IMR-90 (cell line): Measurements from ENCODE around the gene TBRG4.

Experiments used
- CEBPB ChIP-seq: IDR thresholded peaks from 2 replicates; pipeline ENCODE4 v1.6.1; 2012; ENCODE audit warnings: low read depth, low read length, improper control_type of control experiment
- CTCF ChIP-seq: conservative IDR thresholded peaks from 2 replicates; pipeline ENCODE4 v1.5.1; 2012; ENCODE audit warnings: mild to moderate bottlenecking, low read depth, low read length, improper control_type of control experiment
- MXI1 ChIP-seq: IDR thresholded peaks from 2 replicates; pipeline ENCODE4 v1.6.1; 2012; ENCODE audit warnings: low read depth, mild to moderate bottlenecking, low read length, moderate library complexity, borderline replicate concordance
- POLR2A ChIP-seq: IDR thresholded peaks from 2 replicates; pipeline ENCODE4 v1.6.1; 2012; ENCODE audit warnings: mild to moderate bottlenecking, low read depth, low read length
- RAD21 ChIP-seq: IDR thresholded peaks from 2 replicates; pipeline ENCODE4 v1.6.1; 2012; ENCODE audit warnings: low read length, improper control_type of control experiment
- RCOR1 ChIP-seq: IDR thresholded peaks from 2 replicates; pipeline ENCODE4 v1.6.1; 2012; ENCODE audit warnings: mild to moderate bottlenecking, low read length, improper control_type of control experiment; ENCODE audit not compliant: insufficient replicate concordance
- SMC3 ChIP-seq: fragments of 150-350 bp; IDR thresholded peaks from 2 replicates; pipeline ENCODE4 v1.6.1; 2016; ENCODE audit warnings: low read depth, mild to moderate bottlenecking, antibody characterized with exemption, low read length, moderate library complexity
- USF2 ChIP-seq: fragments of 150-350 bp; IDR thresholded peaks from 2 replicates; pipeline ENCODE4 v1.6.1; 2017; ENCODE audit warnings: mild to moderate bottlenecking, antibody characterized with exemption, low read length, low read depth

GRCh38 chr7:45085619-45086200, 25.8 kb downstream of the TBRG4 start:
- TF ChIP-seq CTCF (no peak), RCOR1 (no peak), MXI1 (no peak), POLR2A (no peak), CEBPB (no peak), USF2 (no peak), RAD21 (no peak), SMC3 (no peak)
